GM18858 (cell line): ENCODE measurements around the gene SLC8A1.

Source experiments
- ATAC-seq: cut with Tn5 transposase; IDR thresholded peaks from one replicate; pipeline ENCODE4 v1.9.1; 2021; ENCODE audit not compliant: unreplicated experiment

Gene SLC8A1

GRCh38 chr2:40165509-40165844, 286.4 kb downstream of the SLC8A1 start:
- no peak for ATAC-seq

GRCh38 chr2:40164736-40165508, 287.0 kb downstream of the SLC8A1 start:
- ATAC-seq = no peak

GRCh38 chr2:40161986-40162385, 289.9 kb downstream of the SLC8A1 start:
- ATAC-seq = no peak

- ATAC-seq = no peak
Observed at GRCh38 chr2:40160751-40161218, 291.1 kb downstream of the SLC8A1 start.

GRCh38 chr2:40159333-40159732, 292.6 kb downstream of the SLC8A1 start:
- ATAC-seq = no peak

GRCh38 chr2:40158781-40159180, 293.1 kb downstream of the SLC8A1 start:
- no peak for ATAC-seq

GRCh38 chr2:40155728-40156127, 296.2 kb downstream of the SLC8A1 start:
- ATAC-seq = no peak

- no peak for ATAC-seq
Observed at GRCh38 chr2:40150266-40150665, 301.6 kb downstream of the SLC8A1 start.

- ATAC-seq = no peak
Observed at GRCh38 chr2:40148334-40148733, 303.6 kb downstream of the SLC8A1 start.

GRCh38 chr2:40147360-40147759, 304.5 kb downstream of the SLC8A1 start:
- ATAC-seq = no peak

- no peak for ATAC-seq
Observed at GRCh38 chr2:40144022-40144421, 307.9 kb downstream of the SLC8A1 start.

- ATAC-seq = no peak
Observed at GRCh38 chr2:40138314-40138713, 313.6 kb downstream of the SLC8A1 start.

- no peak for ATAC-seq
Observed at GRCh38 chr2:40131081-40131704, 320.7 kb downstream of the SLC8A1 start.

GRCh38 chr2:40130251-40130994, 321.5 kb downstream of the SLC8A1 start:
- no peak for ATAC-seq

- no peak for ATAC-seq
Observed at GRCh38 chr2:40129725-40130124, 322.2 kb downstream of the SLC8A1 start.

- ATAC-seq = no peak
Observed at GRCh38 chr2:40128796-40129195, 323.1 kb downstream of the SLC8A1 start.

GRCh38 chr2:40127890-40128557, 323.9 kb downstream of the SLC8A1 start:
- no peak for ATAC-seq

GRCh38 chr2:40127146-40127545, 324.7 kb downstream of the SLC8A1 start:
- no peak for ATAC-seq

- ATAC-seq = no peak
Observed at GRCh38 chr2:40126006-40126405, 325.9 kb downstream of the SLC8A1 start.

- no peak for ATAC-seq
Observed at GRCh38 chr2:40123746-40124145, 328.1 kb downstream of the SLC8A1 start.

GRCh38 chr2:40123326-40123725, 328.6 kb downstream of the SLC8A1 start:
- no peak for ATAC-seq
